IPS-NIHi7 (cell line): Measurements from ENCODE around the gene GUCY1A2.
"Not testable (repeated sequence)": the region's sequence is repeated elsewhere in the genome, so short reads cannot be mapped to it uniquely, and the experiment has no call there.

Experiments
- DNase-seq: peaks from one replicate; pipeline ENCODE4 v3.0.0; 2012; ENCODE audit warnings: mixed read lengths; ENCODE audit errors: extremely low spot score

GUCY1A2 gene

GRCh38 chr11:106840947-106841346, 177.3 kb downstream of the GUCY1A2 start:
- DNase-seq = no peak

GRCh38 chr11:106840146-106840545, 178.1 kb downstream of the GUCY1A2 start:
- no peak for DNase-seq

GRCh38 chr11:106834567-106834966, 183.7 kb downstream of the GUCY1A2 start:
- no peak for DNase-seq

- DNase-seq = no peak
Observed at GRCh38 chr11:106828976-106829375, 189.3 kb downstream of the GUCY1A2 start.

GRCh38 chr11:106828576-106828975, 189.7 kb downstream of the GUCY1A2 start:
- DNase-seq = no peak

- no peak for DNase-seq
Observed at GRCh38 chr11:106827687-106828086, 190.6 kb downstream of the GUCY1A2 start.

GRCh38 chr11:106826558-106826957, 191.7 kb downstream of the GUCY1A2 start:
- DNase-seq = not testable (repeated sequence)

- DNase-seq = no peak
Observed at GRCh38 chr11:106821826-106822225, 196.4 kb downstream of the GUCY1A2 start.

GRCh38 chr11:106821291-106821690, 197.0 kb downstream of the GUCY1A2 start:
- no peak for DNase-seq

GRCh38 chr11:106818443-106818842, 199.8 kb downstream of the GUCY1A2 start:
- no peak for DNase-seq

- no peak for DNase-seq
Observed at GRCh38 chr11:106815209-106815608, 203.1 kb downstream of the GUCY1A2 start.

- no peak for DNase-seq
Observed at GRCh38 chr11:106813806-106814205, 204.5 kb downstream of the GUCY1A2 start.

GRCh38 chr11:106794058-106794457, 224.2 kb downstream of the GUCY1A2 start:
- no peak for DNase-seq

- no peak for DNase-seq
Observed at GRCh38 chr11:106789406-106789805, 228.9 kb downstream of the GUCY1A2 start.

- DNase-seq = no peak
Observed at GRCh38 chr11:106787454-106787853, 230.8 kb downstream of the GUCY1A2 start.

- no peak for DNase-seq
Observed at GRCh38 chr11:106785913-106786650, 232.2 kb downstream of the GUCY1A2 start.

GRCh38 chr11:106777302-106777701, 241.0 kb downstream of the GUCY1A2 start:
- not testable (repeated sequence) for DNase-seq

- no peak for DNase-seq
Observed at GRCh38 chr11:106770489-106771085, 247.7 kb downstream of the GUCY1A2 start.

GRCh38 chr11:106765469-106766258, 252.6 kb downstream of the GUCY1A2 start:
- DNase-seq = no peak

GRCh38 chr11:106763501-106763900, 254.8 kb downstream of the GUCY1A2 start:
- no peak for DNase-seq

- no peak for DNase-seq
Observed at GRCh38 chr11:106761745-106762144, 256.5 kb downstream of the GUCY1A2 start.

GRCh38 chr11:106761240-106761639, 257.0 kb downstream of the GUCY1A2 start:
- no peak for DNase-seq

GRCh38 chr11:106748059-106748458, 270.2 kb downstream of the GUCY1A2 start:
- no peak for DNase-seq
